Islet of Langerhans (tissue), 1 donor: ENCODE results near the gene FRMD5.

Experiments
- FAIRE-seq: peaks from one replicate; lab custom pipeline; 2011; peaks lifted over from hg19 to GRCh38; lab: Jason Lieb, UNC

FRMD5 gene

GRCh38 chr15:43922021-43922420, 273.1 kb downstream of the FRMD5 start:
- FAIRE-seq, result no peak

GRCh38 chr15:43920815-43921214, 274.3 kb downstream of the FRMD5 start:
- no peak for FAIRE-seq

GRCh38 chr15:43920254-43920600, 274.8 kb downstream of the FRMD5 start:
- no peak for FAIRE-seq

- no peak for FAIRE-seq
Observed at GRCh38 chr15:43919540-43920253, 275.4 kb downstream of the FRMD5 start.

GRCh38 chr15:43918717-43919116, 276.4 kb downstream of the FRMD5 start:
- FAIRE-seq, result no peak

- no peak for FAIRE-seq
Observed at GRCh38 chr15:43916326-43916660, 278.8 kb downstream of the FRMD5 start.

GRCh38 chr15:43915631-43916325, 279.3 kb downstream of the FRMD5 start:
- FAIRE-seq, result no peak

GRCh38 chr15:43913941-43914340, 281.1 kb downstream of the FRMD5 start:
- FAIRE-seq, result no peak

- FAIRE-seq, result no peak
Observed at GRCh38 chr15:43913026-43913780, 281.9 kb downstream of the FRMD5 start.

- no peak for FAIRE-seq
Observed at GRCh38 chr15:43912208-43912607, 282.9 kb downstream of the FRMD5 start.

- no peak for FAIRE-seq
Observed at GRCh38 chr15:43911235-43911781, 283.8 kb downstream of the FRMD5 start.

GRCh38 chr15:43908516-43909050, 286.5 kb downstream of the FRMD5 start:
- FAIRE-seq, result no peak

- no peak for FAIRE-seq
Observed at GRCh38 chr15:43905755-43906154, 289.3 kb downstream of the FRMD5 start.

- FAIRE-seq, result no peak
Observed at GRCh38 chr15:43903864-43904290, 291.2 kb downstream of the FRMD5 start.

- FAIRE-seq, result no peak
Observed at GRCh38 chr15:43901495-43901894, 293.6 kb downstream of the FRMD5 start.

GRCh38 chr15:43900996-43901395, 294.1 kb downstream of the FRMD5 start:
- FAIRE-seq, result no peak

- no peak for FAIRE-seq
Observed at GRCh38 chr15:43899928-43900327, 295.1 kb downstream of the FRMD5 start.

GRCh38 chr15:43898891-43899290, 296.2 kb downstream of the FRMD5 start:
- no peak for FAIRE-seq

- FAIRE-seq, result no peak
Observed at GRCh38 chr15:43896543-43896942, 298.5 kb downstream of the FRMD5 start.

- no peak for FAIRE-seq
Observed at GRCh38 chr15:43895586-43895985, 299.5 kb downstream of the FRMD5 start.

- no peak for FAIRE-seq
Observed at GRCh38 chr15:43893956-43894355, 301.1 kb downstream of the FRMD5 start.

- no peak for FAIRE-seq
Observed at GRCh38 chr15:43889042-43889441, 306.0 kb downstream of the FRMD5 start.

- FAIRE-seq, result no peak
Observed at GRCh38 chr15:43887901-43888300, 307.2 kb downstream of the FRMD5 start.
